CD4-positive, alpha-beta T cell treated with Interferon gamma for 1 hour (primary cell): Measurements from ENCODE around the gene GUCY1B1.

Source experiments
- DNase-seq: peaks from one replicate; pipeline ENCODE4 v3.0.0-alpha.2; 2020

Gene GUCY1B1

GRCh38 chr4:155758481-155759371 is at the start of gene GUCY1B1:
Gene GUCY1B1 (plus strand): TSS chr4:155759021. CDS start chr4:155759141, 120 bp downstream.
- peak; percentile 88 for DNase-seq

GRCh38 chr4:155709918-155710317 is 48.9 kb upstream of the GUCY1B1 start:
- DNase-seq = no peak

- DNase-seq = no peak
These were observed 47.3 kb upstream of the GUCY1B1 start for GRCh38 chr4:155711556-155711955.

GRCh38 chr4:155712846-155713245 is 46.0 kb upstream of the GUCY1B1 start:
- no peak for DNase-seq

- no peak for DNase-seq
These were observed 44.9 kb upstream of the GUCY1B1 start for GRCh38 chr4:155713911-155714310.

- no peak for DNase-seq
These were observed 36.5 kb upstream of the GUCY1B1 start for GRCh38 chr4:155722336-155722735.

- no peak for DNase-seq
These were observed 35.9 kb upstream of the GUCY1B1 start for GRCh38 chr4:155722816-155723499.

GRCh38 chr4:155724731-155725130 is 34.1 kb upstream of the GUCY1B1 start:
- DNase-seq = no peak

- no peak for DNase-seq
These were observed 24.8 kb upstream of the GUCY1B1 start for GRCh38 chr4:155734065-155734464.

- DNase-seq = no peak
These were observed 23.9 kb upstream of the GUCY1B1 start for GRCh38 chr4:155734951-155735350.

GRCh38 chr4:155735496-155735895 is 23.3 kb upstream of the GUCY1B1 start:
- no peak for DNase-seq

GRCh38 chr4:155738548-155738947 is 20.3 kb upstream of the GUCY1B1 start:
- no peak for DNase-seq

- DNase-seq = no peak
These were observed 17.3 kb upstream of the GUCY1B1 start for GRCh38 chr4:155741546-155741945.

- no peak for DNase-seq
These were observed 16.4 kb upstream of the GUCY1B1 start for GRCh38 chr4:155742310-155743015.

- DNase-seq = no peak
These were observed 12.8 kb upstream of the GUCY1B1 start for GRCh38 chr4:155745984-155746383.

GRCh38 chr4:155748039-155748438 is 10.8 kb upstream of the GUCY1B1 start:
- no peak for DNase-seq

- DNase-seq = no peak
These were observed 9.8 kb upstream of the GUCY1B1 start for GRCh38 chr4:155749041-155749440.

GRCh38 chr4:155751569-155751968 is 7.3 kb upstream of the GUCY1B1 start:
- DNase-seq = no peak

- DNase-seq = no peak
These were observed 1.0 kb upstream of the GUCY1B1 start for GRCh38 chr4:155757745-155758265.

GRCh38 chr4:155759372-155760252 is 791 bp downstream of the GUCY1B1 start:
- no peak for DNase-seq

GRCh38 chr4:155761047-155761446 is 2.2 kb downstream of the GUCY1B1 start:
- DNase-seq = no peak

- no peak for DNase-seq
These were observed 3.1 kb downstream of the GUCY1B1 start for GRCh38 chr4:155761916-155762315.
